ENCODE data around the gene TNS3. TPM values are rescaled to one million over a fixed set of nuclear protein-coding genes. Genes with fewer than 3 reads are reported as not detected.

Gene TNS3
- polyA plus RNA-seq, 2 donors = 2.7 to 3.4 TPM

DNA sequence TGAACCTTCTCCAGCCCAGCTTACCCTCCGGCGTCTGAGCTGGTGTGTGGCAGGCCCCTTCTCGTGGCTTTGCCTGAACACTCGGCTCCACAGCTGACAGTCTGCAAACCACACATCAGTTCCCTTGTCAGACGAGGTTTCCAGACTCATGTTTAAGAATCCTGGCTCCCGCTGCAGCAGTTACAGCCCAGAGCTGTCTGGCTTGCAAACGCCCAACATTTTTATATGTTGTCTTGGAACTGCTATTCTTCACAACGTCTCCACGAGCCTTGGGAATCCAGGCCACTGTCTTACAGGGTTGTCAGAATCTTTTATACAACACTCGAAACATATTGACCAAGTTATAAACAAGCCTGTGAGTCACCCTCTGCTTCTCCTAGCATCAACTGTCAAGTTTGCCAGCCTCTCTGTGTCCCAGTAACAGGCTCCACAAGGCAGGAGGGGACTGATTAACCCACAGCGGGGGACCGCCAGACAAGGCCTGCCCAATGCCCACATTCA, 68.1 kb downstream of the TNS3 start:
- H3K4me1 ChIP-seq (ENCODE audit: control insufficient read depth in 2 of 2, insufficient read depth in 2 of 2, low read length in 1 of 2) = peaks cover 0 to 3% of the 10 kb centered on the region in 2 donors
- no peak overlapping the region for H3K4me3 ChIP-seq (ENCODE audit: low read depth in 1 of 2, low read length in 2 of 2)
- no peaks in the 10 kb centered on the region for H3K36me3 ChIP-seq (ENCODE audit: control insufficient read depth in 2 of 2, insufficient read depth in 2 of 2, low read length in 1 of 2)
- H3K27ac ChIP-seq (ENCODE audit: low read depth in 2 of 2, low read length in 1 of 2) = peak overlapping the region in 1 of 2 donors; percentile 34
- WGBS, 2 donors = 30 to 37% methylated on average over 12 of the region's 12 CpGs
- no peaks in the 10 kb centered on the region for H3K27me3 ChIP-seq (ENCODE audit: control insufficient read depth in 1 of 2, insufficient read depth in 2 of 2, low read length in 2 of 2)
- H3K9me3 ChIP-seq (ENCODE audit: control insufficient read depth in 2 of 2, insufficient read depth in 1 of 2, low read depth in 1 of 2, low read length in 1 of 2) = no peaks in the 10 kb centered on the region

DNA sequence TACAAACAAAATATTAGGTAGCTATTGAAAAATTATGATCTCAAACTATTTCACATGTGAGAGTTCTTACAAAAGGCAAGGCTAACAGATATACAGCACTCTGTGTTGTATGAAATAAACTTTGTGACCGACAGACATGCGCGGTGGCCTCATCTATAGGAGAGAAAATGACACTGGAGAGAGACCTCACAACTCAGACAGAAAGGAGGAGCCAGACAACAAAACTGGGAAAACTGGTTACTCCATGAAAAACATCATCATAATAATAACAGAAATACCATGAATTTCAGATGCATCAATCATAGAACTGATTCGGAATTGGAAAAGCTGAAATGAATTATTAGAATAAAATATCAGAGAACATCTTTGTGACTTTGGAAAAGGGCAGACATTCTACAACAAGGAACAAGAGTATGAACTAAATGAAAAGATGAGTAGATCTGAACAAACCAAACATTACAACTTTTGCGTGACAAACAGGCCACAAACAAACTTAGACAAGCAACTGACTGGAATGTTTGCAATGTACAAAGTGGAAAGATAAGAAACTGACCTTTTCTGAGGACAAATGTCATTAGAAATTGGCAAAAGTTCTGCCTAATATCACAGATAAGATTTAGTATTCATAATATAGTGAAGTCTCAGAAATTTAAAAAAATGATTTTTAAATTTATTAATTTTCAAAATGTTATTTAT, 69.3 kb downstream of the TNS3 start:
- H3K4me1 ChIP-seq (ENCODE audit: control insufficient read depth in 2 of 2, insufficient read depth in 2 of 2, low read length in 1 of 2) = peaks cover 0 to 3% of the 10 kb centered on the region in 2 donors

DNA sequence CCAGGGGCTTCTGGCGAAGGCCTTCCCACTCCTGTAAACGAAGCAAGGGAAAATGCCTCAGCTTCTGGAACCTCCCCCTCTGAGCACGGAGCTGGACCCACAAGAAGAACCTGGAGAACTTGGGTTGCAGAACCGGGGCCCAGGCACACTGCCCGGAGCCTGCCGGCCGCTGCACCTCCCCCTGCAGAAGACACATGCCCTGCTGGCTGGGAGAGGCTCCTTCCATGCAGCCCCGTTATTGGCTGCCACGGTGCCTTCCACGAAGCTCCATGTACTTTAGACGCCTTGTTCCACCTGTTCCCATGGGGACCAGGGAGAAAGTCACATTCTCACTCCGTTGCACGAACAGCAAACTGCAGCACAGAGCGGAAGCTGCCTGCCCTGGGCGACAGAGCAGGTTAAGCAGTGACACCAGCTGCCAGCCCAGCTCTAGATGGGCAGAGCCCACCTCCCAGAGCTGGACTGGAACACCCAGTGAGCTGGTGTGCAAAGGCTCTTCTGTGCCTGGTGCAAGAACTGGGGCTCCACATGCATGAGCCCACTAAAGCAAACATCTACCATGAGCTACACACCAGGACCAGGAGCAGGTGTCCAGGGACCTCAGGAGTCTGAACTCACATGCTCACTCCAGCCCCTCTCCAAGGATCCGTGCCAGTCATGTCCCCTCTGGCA, 70.1 kb downstream of the TNS3 start:
- 72 to 90% methylated on average over 13 to 16 of the region's 16 CpGs for WGBS, 2 donors
- Histone ChIP-seq H3K9me3 (ENCODE audit: control insufficient read depth in 2 of 2, insufficient read depth in 1 of 2, low read depth in 1 of 2, low read length in 1 of 2) (no peaks in the 10 kb centered on the region), H3K4me3 (ENCODE audit: low read depth in 1 of 2, low read length in 2 of 2) (no peak overlapping the region), H3K27me3 (ENCODE audit: control insufficient read depth in 1 of 2, insufficient read depth in 2 of 2, low read length in 2 of 2) (no peaks in the 10 kb centered on the region), H3K4me1 (ENCODE audit: control insufficient read depth in 2 of 2, insufficient read depth in 2 of 2, low read length in 1 of 2) (peaks cover 0 to 3% of the 10 kb centered on the region in 2 donors), H3K36me3 (ENCODE audit: control insufficient read depth in 2 of 2, insufficient read depth in 2 of 2, low read length in 1 of 2) (no peaks in the 10 kb centered on the region), H3K27ac (ENCODE audit: low read depth in 2 of 2, low read length in 1 of 2) (no peak overlapping the region)

More for the DNA sequence above, 69.3 kb downstream of the TNS3 start:
- Histone ChIP-seq H3K27ac (ENCODE audit: low read depth in 2 of 2, low read length in 1 of 2) (no peak overlapping the region), H3K36me3 (ENCODE audit: control insufficient read depth in 2 of 2, insufficient read depth in 2 of 2, low read length in 1 of 2) (no peaks in the 10 kb centered on the region), H3K4me3 (ENCODE audit: low read depth in 1 of 2, low read length in 2 of 2) (no peak overlapping the region), H3K9me3 (ENCODE audit: control insufficient read depth in 2 of 2, insufficient read depth in 1 of 2, low read depth in 1 of 2, low read length in 1 of 2) (no peaks in the 10 kb centered on the region), H3K27me3 (ENCODE audit: control insufficient read depth in 1 of 2, insufficient read depth in 2 of 2, low read length in 2 of 2) (no peaks in the 10 kb centered on the region)
- WGBS, 2 donors = 79 to 82% methylated on average over 5 of the region's 5 CpGs

DNA sequence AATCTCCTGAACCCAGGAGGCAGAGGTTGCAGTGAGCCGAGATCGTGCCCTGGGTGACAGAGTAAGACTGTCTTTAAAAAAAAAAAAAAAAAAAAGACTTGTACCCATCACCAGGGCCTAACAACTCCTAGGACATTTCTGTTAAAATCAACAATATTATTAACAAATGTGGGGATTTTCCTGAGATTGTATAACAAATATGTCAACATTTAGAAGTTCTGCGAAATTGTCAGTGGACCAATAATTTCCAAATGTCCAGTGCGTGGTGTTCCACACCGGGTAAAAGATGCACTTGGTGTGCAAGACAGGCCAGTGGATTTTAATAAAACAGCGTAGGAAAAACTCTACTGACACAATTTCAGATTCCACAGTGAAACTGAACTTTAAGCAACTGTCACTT, 71.1 kb downstream of the TNS3 start:
- no peaks in the 10 kb centered on the region for H3K36me3 ChIP-seq (ENCODE audit: control insufficient read depth in 2 of 2, insufficient read depth in 2 of 2, low read length in 1 of 2)
- no peaks in the 10 kb centered on the region for H3K27me3 ChIP-seq (ENCODE audit: control insufficient read depth in 1 of 2, insufficient read depth in 2 of 2, low read length in 2 of 2)
- peaks cover 0 to 3% of the 10 kb centered on the region in 2 donors for H3K4me1 ChIP-seq (ENCODE audit: control insufficient read depth in 2 of 2, insufficient read depth in 2 of 2, low read length in 1 of 2)
- H3K9me3 ChIP-seq (ENCODE audit: control insufficient read depth in 2 of 2, insufficient read depth in 1 of 2, low read depth in 1 of 2, low read length in 1 of 2) = no peaks in the 10 kb centered on the region
- WGBS, 2 donors = 92 to 93% methylated on average over 6 of the region's 6 CpGs
- no peak overlapping the region for H3K4me3 ChIP-seq (ENCODE audit: low read depth in 1 of 2, low read length in 2 of 2)
- no peak overlapping the region for H3K27ac ChIP-seq (ENCODE audit: low read depth in 2 of 2, low read length in 1 of 2)

DNA sequence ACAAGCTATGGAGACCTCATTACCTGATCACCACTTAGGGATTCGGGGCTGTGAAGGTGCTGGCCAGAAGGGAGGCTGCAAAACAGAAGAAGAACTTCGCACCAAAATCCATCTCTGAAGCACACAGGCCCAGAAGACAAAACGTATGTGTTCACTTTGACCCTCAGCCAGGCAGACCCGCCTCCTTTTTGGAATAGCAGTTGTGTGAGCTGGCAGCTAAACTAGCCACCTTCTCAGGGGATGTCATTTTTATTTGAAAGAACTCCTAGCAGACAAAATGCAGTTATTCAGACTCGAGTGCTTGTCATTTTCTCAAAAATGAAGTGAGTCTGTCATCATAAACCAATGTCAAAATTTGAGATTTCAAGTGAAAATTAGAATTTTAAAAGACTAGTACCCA, 71.7 kb downstream of the TNS3 start:
- Histone ChIP-seq H3K9me3 (ENCODE audit: control insufficient read depth in 2 of 2, insufficient read depth in 1 of 2, low read depth in 1 of 2, low read length in 1 of 2) (no peaks in the 10 kb centered on the region), H3K4me3 (ENCODE audit: low read depth in 1 of 2, low read length in 2 of 2) (no peak overlapping the region), H3K36me3 (ENCODE audit: control insufficient read depth in 2 of 2, insufficient read depth in 2 of 2, low read length in 1 of 2) (no peaks in the 10 kb centered on the region), H3K27ac (ENCODE audit: low read depth in 2 of 2, low read length in 1 of 2) (no peak overlapping the region), H3K4me1 (ENCODE audit: control insufficient read depth in 2 of 2, insufficient read depth in 2 of 2, low read length in 1 of 2) (peaks cover 0 to 3% of the 10 kb centered on the region in 2 donors), H3K27me3 (ENCODE audit: control insufficient read depth in 1 of 2, insufficient read depth in 2 of 2, low read length in 2 of 2) (no peaks in the 10 kb centered on the region)
- 80 to 84% methylated on average over 5 of the region's 5 CpGs for WGBS, 2 donors

DNA sequence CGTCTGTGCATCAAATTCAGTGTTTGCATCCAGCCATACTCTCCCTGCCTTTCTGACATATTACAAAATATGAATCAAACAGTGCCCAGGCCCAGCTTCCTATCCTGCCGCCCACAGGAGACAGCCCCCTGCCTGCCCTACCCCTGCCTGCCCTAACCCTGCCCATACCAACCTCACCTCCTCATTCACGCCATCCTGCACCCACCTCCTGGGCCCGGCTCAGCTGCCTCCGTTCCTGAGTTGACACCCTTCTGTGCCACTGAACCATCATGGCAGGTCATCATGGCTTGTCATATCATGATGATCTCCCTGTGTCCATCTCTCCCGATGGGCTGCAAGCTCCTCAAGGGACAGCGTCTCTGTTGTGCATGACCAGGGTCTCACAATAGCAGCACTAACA, 72.3 kb downstream of the TNS3 start:
- Histone ChIP-seq H3K27me3 (ENCODE audit: control insufficient read depth in 1 of 2, insufficient read depth in 2 of 2, low read length in 2 of 2) (no peaks in the 10 kb centered on the region), H3K9me3 (ENCODE audit: control insufficient read depth in 2 of 2, insufficient read depth in 1 of 2, low read depth in 1 of 2, low read length in 1 of 2) (no peaks in the 10 kb centered on the region), H3K4me3 (ENCODE audit: low read depth in 1 of 2, low read length in 2 of 2) (no peak overlapping the region), H3K27ac (ENCODE audit: low read depth in 2 of 2, low read length in 1 of 2) (no peak overlapping the region), H3K36me3 (ENCODE audit: control insufficient read depth in 2 of 2, insufficient read depth in 2 of 2, low read length in 1 of 2) (no peaks in the 10 kb centered on the region), H3K4me1 (ENCODE audit: control insufficient read depth in 2 of 2, insufficient read depth in 2 of 2, low read length in 1 of 2) (peaks cover 0 to 3% of the 10 kb centered on the region in 2 donors)
- WGBS, 2 donors = 94 to 98% methylated on average over 7 of the region's 7 CpGs

DNA sequence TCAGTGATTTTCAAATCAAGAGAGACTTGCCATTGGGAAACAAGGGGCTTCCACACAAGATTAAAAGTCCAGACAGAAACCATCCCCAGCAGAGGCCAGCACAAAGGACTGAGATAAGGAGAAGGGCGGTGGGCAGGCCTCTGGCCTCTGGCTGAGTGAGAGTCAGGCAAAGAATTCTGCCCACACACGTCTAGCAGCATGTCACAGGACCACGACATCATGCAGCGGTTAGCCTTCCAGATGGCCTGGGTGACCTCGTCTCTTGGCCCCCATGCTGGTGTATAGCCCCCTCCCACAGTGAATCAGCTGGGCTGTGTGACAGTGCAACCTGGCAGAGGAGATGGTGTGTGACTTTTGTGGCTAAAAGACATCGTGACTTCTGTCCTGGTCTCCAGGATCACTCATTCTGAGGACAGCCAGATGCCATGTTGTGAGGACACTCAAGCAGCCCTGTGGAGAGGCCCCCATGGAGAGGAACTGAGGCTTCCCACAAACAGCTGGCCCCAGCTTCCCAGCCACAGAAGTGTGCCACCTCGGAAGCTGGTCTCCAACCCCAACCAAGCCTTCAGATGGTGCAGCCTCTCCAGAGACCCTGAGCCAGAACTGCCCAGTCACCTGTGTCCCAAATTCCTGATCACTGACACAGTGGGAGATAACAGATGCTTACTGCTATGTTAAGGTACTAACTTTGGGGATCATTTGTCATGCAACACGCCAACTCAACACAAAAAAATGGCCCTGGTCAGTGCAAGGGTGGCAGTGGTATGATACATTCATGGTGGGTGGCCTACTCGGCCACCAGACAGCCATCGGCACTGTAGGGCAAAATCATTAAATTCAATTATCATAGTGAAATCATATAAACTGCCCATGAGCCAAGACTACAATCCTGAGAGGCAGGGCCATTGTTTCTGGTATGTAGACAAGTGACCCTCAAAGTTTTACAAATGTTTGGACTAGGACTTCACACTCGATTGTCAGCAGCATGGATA, 73.2 kb downstream of the TNS3 start:
- H3K9me3 ChIP-seq (ENCODE audit: control insufficient read depth in 2 of 2, insufficient read depth in 1 of 2, low read depth in 1 of 2, low read length in 1 of 2) = no peaks in the 10 kb centered on the region
- WGBS, 2 donors = 91 to 92% methylated on average over 11 of the region's 11 CpGs
- no peak overlapping the region for H3K27ac ChIP-seq (ENCODE audit: low read depth in 2 of 2, low read length in 1 of 2)
- no peak overlapping the region for H3K4me3 ChIP-seq (ENCODE audit: low read depth in 1 of 2, low read length in 2 of 2)
- no peaks in the 10 kb centered on the region for H3K36me3 ChIP-seq (ENCODE audit: control insufficient read depth in 2 of 2, insufficient read depth in 2 of 2, low read length in 1 of 2)
- peaks cover 0 to 3% of the 10 kb centered on the region in 2 donors for H3K4me1 ChIP-seq (ENCODE audit: control insufficient read depth in 2 of 2, insufficient read depth in 2 of 2, low read length in 1 of 2)
- no peaks in the 10 kb centered on the region for H3K27me3 ChIP-seq (ENCODE audit: control insufficient read depth in 1 of 2, insufficient read depth in 2 of 2, low read length in 2 of 2)

DNA sequence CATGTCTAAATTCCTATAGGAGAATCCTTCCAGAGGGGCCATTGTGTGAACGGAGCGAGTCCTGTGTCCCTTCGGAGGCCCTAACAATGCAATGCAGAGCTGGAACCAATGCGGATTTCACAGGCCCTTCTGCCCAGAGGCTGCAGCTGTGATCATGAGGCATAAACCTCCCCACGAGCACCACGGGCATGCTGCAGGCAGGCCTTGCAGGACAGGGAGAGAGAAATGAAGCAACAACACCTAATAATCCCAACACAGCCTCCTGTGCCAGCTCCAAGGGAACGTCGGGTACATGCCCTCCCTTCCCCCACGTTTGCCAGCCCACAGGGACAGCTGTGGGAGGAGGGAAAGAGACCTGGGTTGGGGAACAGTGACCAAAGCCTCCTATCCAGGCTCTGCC, 74.4 kb downstream of the TNS3 start:
- Histone ChIP-seq H3K4me3 (ENCODE audit: low read depth in 1 of 2, low read length in 2 of 2) (no peak overlapping the region), H3K27me3 (ENCODE audit: control insufficient read depth in 1 of 2, insufficient read depth in 2 of 2, low read length in 2 of 2) (no peaks in the 10 kb centered on the region), H3K27ac (ENCODE audit: low read depth in 2 of 2, low read length in 1 of 2) (no peak overlapping the region), H3K4me1 (ENCODE audit: control insufficient read depth in 2 of 2, insufficient read depth in 2 of 2, low read length in 1 of 2) (peaks cover 1 to 5% of the 10 kb centered on the region in 2 donors), H3K9me3 (ENCODE audit: control insufficient read depth in 2 of 2, insufficient read depth in 1 of 2, low read depth in 1 of 2, low read length in 1 of 2) (no peaks in the 10 kb centered on the region), H3K36me3 (ENCODE audit: control insufficient read depth in 2 of 2, insufficient read depth in 2 of 2, low read length in 1 of 2) (no peaks in the 10 kb centered on the region)
- 67 to 74% methylated on average over 9 of the region's 9 CpGs for WGBS, 2 donors

Data from esophagus (tissue), 2 donors.